CD4-positive, alpha-beta memory T cell (primary cell): ENCODE results near the gene LRP4. TPM values are rescaled to one million over a fixed set of nuclear protein-coding genes. Genes with fewer than 3 reads are reported as not detected.

Source experiments
- CTCF ChIA-PET: fragments of 350-600 bp; sonication (Branson Sonifier 250); formaldehyde crosslinking; loops from one replicate; lab custom pipeline; 2021; ENCODE audit warnings: inconsistent platforms; ENCODE audit not compliant: partially characterized antibody; lab: Charles Lee
- POLR2A ChIA-PET: fragments of 350-600 bp; sonication (Branson Sonifier 250); formaldehyde crosslinking; loops from one replicate; lab custom pipeline; 2021; ENCODE audit not compliant: partially characterized antibody; lab: Charles Lee
- DNase-seq, 5 donors: peaks; one replicate each; pipeline versions ENCODE4 v3.0.0 to v3.0.0-alpha.2; 2020 to 2022; ENCODE audit warnings: mixed read lengths in 1 of 5
- H3K27ac ChIP-seq: one replicate; pipeline ENCODE4 v1.7.0; 2013; ENCODE audit warnings: low read depth, low read length
- H3K27me3 ChIP-seq: 2 replicates; pipeline ENCODE4 v1.7.0; 2013; ENCODE audit warnings: mild to moderate bottlenecking, low read length, moderate library complexity; ENCODE audit not compliant: insufficient read depth
- H3K36me3 ChIP-seq: 2 replicates; pipeline ENCODE4 v1.7.0; 2013; ENCODE audit warnings: mild to moderate bottlenecking, low read length, moderate library complexity; ENCODE audit not compliant: insufficient read depth
- H3K4me1 ChIP-seq: 2 replicates; pipeline ENCODE4 v1.7.0; 2013; ENCODE audit warnings: mild to moderate bottlenecking, low read length, moderate library complexity; ENCODE audit not compliant: insufficient read depth
- H3K4me3 ChIP-seq, 2 donors: one replicate each; pipeline ENCODE4 v1.7.0; 2013; ENCODE audit warnings: low read length in 2 of 2, mild to moderate bottlenecking in 1 of 2
- H3K9me3 ChIP-seq, 2 donors: one replicate each; pipeline ENCODE4 v1.7.0; 2013; ENCODE audit warnings: low read length in 2 of 2, control low read depth in 1 of 2; ENCODE audit not compliant: control insufficient read depth in 1 of 2
- H3K27ac Mint-ChIP-seq, 7 donors: one replicate each; pipeline ENCODE4 v1.8.0; 2020 to 2021; ENCODE audit warnings: mixed read lengths in 7 of 7, mild to moderate bottlenecking in 6 of 7, inconsistent platforms in 3 of 7, moderate library complexity in 3 of 7
- H3K27me3 Mint-ChIP-seq, 2 donors: one replicate each; pipeline ENCODE4 v1.8.0; 2020 to 2021; ENCODE audit warnings: mixed read lengths in 2 of 2
- H3K36me3 Mint-ChIP-seq, 2 donors: one replicate each; pipeline ENCODE4 v1.8.0; 2020 to 2021; ENCODE audit warnings: mixed read lengths in 2 of 2, inconsistent platforms in 1 of 2, mild to moderate bottlenecking in 1 of 2
- H3K4me1 Mint-ChIP-seq, 4 donors: one replicate each; pipeline ENCODE4 v1.8.0; 2020 to 2021; ENCODE audit warnings: mixed read lengths in 4 of 4, mild to moderate bottlenecking in 1 of 4
- H3K4me3 Mint-ChIP-seq, 8 donors: one replicate each; pipeline ENCODE4 v1.8.0; 2020 to 2021; ENCODE audit warnings: mixed read lengths in 8 of 8, mild to moderate bottlenecking in 7 of 8, moderate library complexity in 6 of 8, inconsistent platforms in 3 of 8
- H3K9me3 Mint-ChIP-seq, 8 donors: one replicate each; pipeline ENCODE4 v1.8.0; 2020 to 2021; ENCODE audit warnings: mixed read lengths in 8 of 8, mild to moderate bottlenecking in 5 of 8, inconsistent platforms in 3 of 8, moderate library complexity in 1 of 8
- intact Hi-C: fragments of 100-400 bp; cut with micrococcal nuclease; formaldehyde crosslinking; loops from one replicate; pipeline ENCODE4 v1.15.1; 2023
- polyA plus RNA-seq, 2 donors: library from polyadenylated mRNA; unstranded; fragments of 300-500 nt; fragmentation: Illumina TruSeq; gene quantifications; one replicate each; pipeline ENCODE4 v1.2.3, GENCODE V29; 2021
- total RNA-seq, 2 experiments: library from RNA; stranded (reverse); gene quantifications; one replicate each; pipeline ENCODE4 v1.2.3, GENCODE V29; 2021

The LRP4 gene
- total and polyA plus RNA-seq, 4 experiments from 2014 or later, result not detected

GRCh38 chr11:46858920-46859546, 59.3 kb downstream of the LRP4 start:
- ChIA-PET CTCF (no interaction called here), POLR2A (no interaction called here)
- no peak overlapping the region for H3K4me3 Mint-ChIP-seq
- no peaks in the 10 kb centered on the region for H3K9me3 ChIP-seq
- no peak overlapping the region for H3K27ac ChIP-seq
- H3K9me3 Mint-ChIP-seq, result peaks cover 0 to 3% (median 0%) of the 10 kb centered on the region in 8 donors
- no peak overlapping the region for H3K4me3 ChIP-seq
- H3K36me3 ChIP-seq, result no peaks in the 10 kb centered on the region
- DNase-seq, result no peak
- H3K27ac Mint-ChIP-seq, result no peak overlapping the region
- H3K27me3 ChIP-seq, result no peaks in the 10 kb centered on the region
- H3K4me1 ChIP-seq, result no peaks in the 10 kb centered on the region
- intact Hi-C loops, result no loop called here
- peaks cover 1 to 8% of the 10 kb centered on the region in 2 donors for H3K27me3 Mint-ChIP-seq
- H3K4me1 Mint-ChIP-seq, result no peaks in the 10 kb centered on the region
- no peaks in the 10 kb centered on the region for H3K36me3 Mint-ChIP-seq

- Histone ChIP-seq H3K4me1 (no peaks in the 10 kb centered on the region), H3K27me3 (no peaks in the 10 kb centered on the region), H3K36me3 (no peaks in the 10 kb centered on the region), H3K9me3 (no peaks in the 10 kb centered on the region), H3K4me3 (no peak overlapping the region), H3K27ac (no peak overlapping the region)
- Mint-ChIP-seq H3K36me3 (no peaks in the 10 kb centered on the region), H3K27ac (no peak overlapping the region), H3K4me3 (no peak overlapping the region), H3K9me3 (no peaks in the 10 kb centered on the region), H3K4me1 (no peaks in the 10 kb centered on the region), H3K27me3 (peaks cover 0 to 5% of the 10 kb centered on the region in 2 donors)
- intact Hi-C loops, result no loop called here
- no peak for DNase-seq
- ChIA-PET CTCF (interaction anchor here (0.7 kb wide), 1 partner anchor 218 kb away, joined by 3 read pairs; no protein-coding TSS in a partner anchor), POLR2A (no interaction called here)
Measured at GRCh38 chr11:46857666-46858065, 60.7 kb downstream of the LRP4 start.

GRCh38 chr11:46856605-46857343, 61.6 kb downstream of the LRP4 start:
- POLR2A ChIA-PET, result no interaction called here

GRCh38 chr11:46855863-46856262, 62.5 kb downstream of the LRP4 start:
- H3K27me3 Mint-ChIP-seq, result peaks cover 1 to 5% of the 10 kb centered on the region in 2 donors
- no peak overlapping the region for H3K27ac ChIP-seq
- H3K36me3 ChIP-seq, result no peaks in the 10 kb centered on the region
- no peaks in the 10 kb centered on the region for H3K27me3 ChIP-seq
- H3K4me1 Mint-ChIP-seq, result no peaks in the 10 kb centered on the region
- no peak overlapping the region for H3K27ac Mint-ChIP-seq
- H3K4me1 ChIP-seq, result no peaks in the 10 kb centered on the region
- H3K4me3 Mint-ChIP-seq, result no peak overlapping the region
- ChIA-PET CTCF (no interaction called here), POLR2A (no interaction called here)
- intact Hi-C loops, result no loop called here
- no peak overlapping the region for H3K4me3 ChIP-seq
- DNase-seq, result no peak
- peaks cover 0 to 2% (median 0%) of the 10 kb centered on the region in 8 donors for H3K9me3 Mint-ChIP-seq
- no peaks in the 10 kb centered on the region for H3K9me3 ChIP-seq
- H3K36me3 Mint-ChIP-seq, result no peaks in the 10 kb centered on the region

More at GRCh38 chr11:46856605-46857343, 61.6 kb downstream of the LRP4 start:
- CTCF ChIA-PET, result no interaction called here
- H3K4me1 ChIP-seq, result no peaks in the 10 kb centered on the region
- no peaks in the 10 kb centered on the region for H3K27me3 ChIP-seq
- no peak for DNase-seq
- intact Hi-C loops, result no loop called here
- no peak overlapping the region for H3K4me3 ChIP-seq
- H3K9me3 ChIP-seq, result no peaks in the 10 kb centered on the region
- Mint-ChIP-seq H3K27me3 (peaks cover 1 to 5% of the 10 kb centered on the region in 2 donors), H3K27ac (peak overlapping the region in 1 of 7 donors; percentile 18), H3K9me3 (no peaks in the 10 kb centered on the region), H3K4me3 (no peak overlapping the region), H3K36me3 (no peaks in the 10 kb centered on the region), H3K4me1 (no peaks in the 10 kb centered on the region)
- no peak overlapping the region for H3K27ac ChIP-seq
- H3K36me3 ChIP-seq, result no peaks in the 10 kb centered on the region

- intact Hi-C loops, result no loop called here
- H3K27ac Mint-ChIP-seq, result no peak overlapping the region
- no peak for DNase-seq
- no peaks in the 10 kb centered on the region for H3K27me3 ChIP-seq
- ChIA-PET CTCF (interaction anchor here (0.7 kb wide), 1 partner anchor 110 kb away, joined by 3 read pairs; no protein-coding TSS in a partner anchor), POLR2A (no interaction called here)
- H3K4me3 ChIP-seq, result no peak overlapping the region
- H3K9me3 ChIP-seq, result no peaks in the 10 kb centered on the region
- H3K36me3 Mint-ChIP-seq, result no peaks in the 10 kb centered on the region
- peaks cover 0 to 2% (median 0%) of the 10 kb centered on the region in 8 donors for H3K9me3 Mint-ChIP-seq
- H3K4me1 ChIP-seq, result no peaks in the 10 kb centered on the region
- peaks cover 1 to 5% of the 10 kb centered on the region in 2 donors for H3K27me3 Mint-ChIP-seq
- H3K4me3 Mint-ChIP-seq, result no peak overlapping the region
- no peaks in the 10 kb centered on the region for H3K36me3 ChIP-seq
- no peaks in the 10 kb centered on the region for H3K4me1 Mint-ChIP-seq
- H3K27ac ChIP-seq, result no peak overlapping the region
Measured at GRCh38 chr11:46855167-46855566, 63.2 kb downstream of the LRP4 start.

- no peak overlapping the region for H3K4me3 ChIP-seq
- Mint-ChIP-seq H3K4me1 (peaks cover 5 to 11% (median 6%) of the 10 kb centered on the region in 4 donors), H3K9me3 (peaks cover 0 to 2% (median 0%) of the 10 kb centered on the region in 8 donors), H3K4me3 (no peak overlapping the region), H3K36me3 (peaks cover 0 to 2% of the 10 kb centered on the region in 2 donors), H3K27ac (no peak overlapping the region), H3K27me3 (peaks cover 0 to 1% of the 10 kb centered on the region in 2 donors)
- H3K36me3 ChIP-seq, result no peaks in the 10 kb centered on the region
- no peak for DNase-seq
- no peaks in the 10 kb centered on the region for H3K9me3 ChIP-seq
- CTCF ChIA-PET, result no interaction called here
- POLR2A ChIA-PET, result no interaction called here
- H3K27ac ChIP-seq, result no peak overlapping the region
- H3K27me3 ChIP-seq, result no peaks in the 10 kb centered on the region
- intact Hi-C loops, result no loop called here
- H3K4me1 ChIP-seq, result peaks cover 7% of the 10 kb centered on the region
Measured at GRCh38 chr11:46850829-46851380, 67.4 kb downstream of the LRP4 start.

GRCh38 chr11:46849631-46850030, 68.7 kb downstream of the LRP4 start:
- no peak overlapping the region for H3K27ac Mint-ChIP-seq
- H3K9me3 ChIP-seq, result no peaks in the 10 kb centered on the region
- H3K4me1 Mint-ChIP-seq, result peaks cover 10 to 21% (median 13%) of the 10 kb centered on the region in 4 donors
- intact Hi-C loops, result no loop called here
- ChIA-PET POLR2A (no interaction called here), CTCF (no interaction called here)
- H3K9me3 Mint-ChIP-seq, result peaks cover 0 to 2% (median 0%) of the 10 kb centered on the region in 8 donors
- H3K27ac ChIP-seq, result no peak overlapping the region
- DNase-seq, result no peak
- peaks cover 0 to 9% of the 10 kb centered on the region in 2 donors for H3K36me3 Mint-ChIP-seq
- peaks cover 0 to 1% of the 10 kb centered on the region in 2 donors for H3K27me3 Mint-ChIP-seq
- H3K4me3 Mint-ChIP-seq, result no peak overlapping the region
- no peaks in the 10 kb centered on the region for H3K27me3 ChIP-seq
- no peak overlapping the region for H3K4me3 ChIP-seq
- no peaks in the 10 kb centered on the region for H3K36me3 ChIP-seq
- H3K4me1 ChIP-seq, result peaks cover 16% of the 10 kb centered on the region
